Endometrial microvascular endothelial cells (primary cell): ENCODE results near the gene HECTD2. TPM values are rescaled to one million over a fixed set of nuclear protein-coding genes. Genes with fewer than 3 reads are reported as not detected.
"Not testable (repeated sequence)": the region's sequence is repeated elsewhere in the genome, so short reads cannot be mapped to it uniquely, and the experiment has no call there.

Experiments used
- in situ Hi-C: cut with HindIII; loops from 2 replicates; pipeline ENCODE4 v1.10.0; 2017; ENCODE audit warnings: low sequenced_read_pairs, low pct_unique_long_range_greater_than_20kb; ENCODE audit errors: inconsistent ontology term
- total RNA-seq: library from RNA; depleted of rRNA; stranded (reverse); fragments of >200 nt; gene quantifications from one replicate; pipeline ENCODE4 v1.2.3, GENCODE V29; 2015; ENCODE audit errors: inconsistent ontology term

The HECTD2 gene
- total RNA-seq, 1 donor from 2014 or later, result 3.9 TPM

DNA sequence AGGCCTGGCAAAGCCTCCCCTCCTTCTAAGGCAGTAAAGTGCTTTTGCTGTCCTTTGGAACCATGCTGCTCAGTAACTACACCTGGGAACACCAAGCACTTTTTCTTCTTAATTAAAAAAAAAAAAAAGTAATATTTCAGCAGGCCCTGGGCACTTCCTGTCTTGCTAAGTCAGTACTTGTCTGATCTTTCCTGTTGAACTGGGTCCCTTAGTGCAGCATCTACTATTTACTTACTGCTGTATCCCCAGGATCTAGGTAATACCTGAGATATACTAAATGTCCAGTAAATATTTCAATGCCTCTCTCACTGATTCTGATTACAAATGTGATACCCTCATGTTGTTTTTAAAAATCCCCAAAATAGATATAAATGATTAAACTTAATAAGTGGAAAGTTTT lies 145.3 kb downstream of the HECTD2 start:
- in situ Hi-C loops, result no loop called here

GRCh38 chr10:91556691-91557566 lies 146.8 kb downstream of the HECTD2 start:
- in situ Hi-C loops, result no loop called here

- in situ Hi-C loops, result no loop called here
Measured at GRCh38 chr10:91557651-91558111, 147.5 kb downstream of the HECTD2 start.

DNA sequence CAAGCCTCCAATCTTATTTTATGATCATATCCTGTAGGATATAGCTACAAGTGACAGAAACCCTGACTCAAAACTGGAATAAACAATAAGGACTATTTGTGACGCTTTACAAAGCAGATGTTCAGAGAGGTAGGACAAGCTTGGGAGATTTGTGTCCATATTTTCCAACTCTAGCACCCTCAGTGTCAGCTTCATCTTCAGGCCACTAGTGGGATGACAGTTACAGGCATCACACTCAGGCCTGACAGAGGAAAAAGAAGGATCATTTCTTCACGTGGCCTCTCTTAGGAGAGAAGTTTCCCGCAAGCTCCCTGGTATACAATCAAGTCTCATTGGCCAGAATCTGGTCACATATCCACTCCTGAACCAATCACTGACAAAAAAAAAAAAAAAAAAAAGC lies 148.3 kb downstream of the HECTD2 start:
- in situ Hi-C loops, result no loop called here

- in situ Hi-C loops, result no loop called here
Measured at GRCh38 chr10:91559169-91559568, 149.0 kb downstream of the HECTD2 start.

- in situ Hi-C loops, result no loop called here
Measured at GRCh38 chr10:91559750-91560149, 149.6 kb downstream of the HECTD2 start.

GRCh38 chr10:91560827-91561226 lies 150.7 kb downstream of the HECTD2 start:
- in situ Hi-C loops, result not testable (repeated sequence)

DNA sequence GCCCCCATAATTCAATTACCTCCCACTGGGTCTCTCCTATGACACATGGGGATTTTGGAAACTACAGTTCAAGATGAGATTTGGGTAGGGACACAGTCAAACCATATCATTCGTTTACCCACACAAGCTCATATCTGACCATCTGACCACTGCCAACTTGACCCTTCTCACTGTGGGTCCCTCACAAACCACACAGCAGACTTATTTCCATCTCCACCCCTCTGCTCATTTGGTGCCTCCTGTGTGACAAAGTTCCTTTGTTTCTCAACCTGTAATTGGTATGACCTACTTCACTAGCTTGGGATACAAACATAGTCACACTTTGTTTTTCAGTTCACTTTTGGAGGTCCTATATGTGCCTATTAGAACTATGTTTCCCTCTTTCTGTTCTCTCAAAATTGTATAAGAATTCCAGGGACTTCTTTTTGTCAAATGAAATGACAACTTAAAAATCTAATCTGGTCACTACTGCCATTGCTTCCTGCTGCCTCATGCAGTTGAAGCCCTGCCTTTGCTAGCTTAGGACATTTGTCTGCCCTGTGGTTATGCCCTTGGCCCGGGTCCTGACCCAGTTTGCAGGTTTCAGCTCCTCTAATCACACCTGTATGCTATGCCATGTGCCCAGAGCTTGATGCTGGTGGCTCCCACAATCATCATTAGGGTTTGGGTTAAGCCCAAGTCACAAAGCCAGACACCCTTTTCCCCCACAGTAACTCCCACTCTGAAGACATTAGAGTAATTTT lies 152.9 kb downstream of the HECTD2 start:
- in situ Hi-C loops, result no loop called here

DNA sequence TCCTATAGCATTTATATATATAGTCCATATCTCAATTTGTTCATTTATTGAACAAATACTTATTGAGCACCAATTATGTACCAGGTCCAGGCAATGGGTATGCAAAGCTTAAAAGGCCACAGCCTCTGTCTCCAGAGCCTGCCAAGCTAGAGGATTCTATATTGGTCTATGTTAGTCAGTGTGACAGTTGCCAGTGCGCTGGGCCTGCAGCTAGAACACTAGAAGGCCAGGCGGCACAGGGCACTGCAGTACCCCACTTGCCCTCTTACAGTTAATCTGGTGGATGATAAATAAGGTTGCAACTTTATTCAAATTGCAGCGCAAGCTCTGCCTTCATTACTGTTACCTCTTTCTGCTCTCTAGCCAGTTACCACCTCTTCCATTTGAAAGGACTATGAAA lies 153.9 kb downstream of the HECTD2 start:
- in situ Hi-C loops, result no loop called here

Other genes with a start within 250 kb of the HECTD2 start
- gene PCGF5, start 189.7 kb upstream of the HECTD2 start, total RNA-seq, result 42.0 TPM
- 2.0 TPM for gene PPP1R3C, start 222.7 kb downstream of the HECTD2 start, total RNA-seq